Stimulated activated naive CD8-positive, alpha-beta T cell treated with anti-CD3 and anti-CD28 coated beads, Interleukin-15, Interleukin-2, amounts not matched to agents 100 ng/mL and 50 ng/mL, for 24 hours (primary cell): Measurements from ENCODE around the gene APLP2.

Experiments
- H3K27ac Mint-ChIP-seq: one replicate; pipeline ENCODE4 v1.8.0; 2021; ENCODE audit warnings: mild to moderate bottlenecking, mixed read lengths
- H3K27me3 Mint-ChIP-seq: one replicate; pipeline ENCODE4 v1.8.0; 2021; ENCODE audit warnings: mixed read lengths
- H3K36me3 Mint-ChIP-seq: one replicate; pipeline ENCODE4 v1.8.0; 2021; ENCODE audit warnings: low read depth, mixed read lengths
- H3K4me1 Mint-ChIP-seq: one replicate; pipeline ENCODE4 v1.8.0; 2021; ENCODE audit warnings: low read depth, mixed read lengths
- H3K4me3 Mint-ChIP-seq: one replicate; pipeline ENCODE4 v1.8.0; 2021; ENCODE audit warnings: mild to moderate bottlenecking, mixed read lengths
- H3K9me3 Mint-ChIP-seq: one replicate; pipeline ENCODE4 v1.8.0; 2021; ENCODE audit warnings: mixed read lengths

Gene APLP2

GRCh38 chr11:130042093-130042591, 27.6 kb upstream of the APLP2 start:
- no peaks in the 10 kb centered on the region for H3K9me3 Mint-ChIP-seq
- H3K27ac Mint-ChIP-seq, result no peak overlapping the region
- H3K36me3 Mint-ChIP-seq, result no peaks in the 10 kb centered on the region
- no peak overlapping the region for H3K4me3 Mint-ChIP-seq
- H3K27me3 Mint-ChIP-seq, result peaks cover 16% of the 10 kb centered on the region
- no peaks in the 10 kb centered on the region for H3K4me1 Mint-ChIP-seq

GRCh38 chr11:130043575-130043974, 26.1 kb upstream of the APLP2 start:
- peaks cover 16% of the 10 kb centered on the region for H3K27me3 Mint-ChIP-seq
- no peaks in the 10 kb centered on the region for H3K9me3 Mint-ChIP-seq
- H3K4me1 Mint-ChIP-seq, result no peaks in the 10 kb centered on the region
- H3K36me3 Mint-ChIP-seq, result no peaks in the 10 kb centered on the region
- H3K27ac Mint-ChIP-seq, result no peak overlapping the region
- H3K4me3 Mint-ChIP-seq, result no peak overlapping the region

- Mint-ChIP-seq H3K27ac (no peak overlapping the region), H3K36me3 (no peaks in the 10 kb centered on the region), H3K27me3 (peaks cover 13% of the 10 kb centered on the region), H3K9me3 (no peaks in the 10 kb centered on the region), H3K4me3 (no peak overlapping the region), H3K4me1 (no peaks in the 10 kb centered on the region)
These were observed 22.6 kb upstream of the APLP2 start for GRCh38 chr11:130047141-130047540.

GRCh38 chr11:130049328-130049771, 20.3 kb upstream of the APLP2 start:
- no peak overlapping the region for H3K27ac Mint-ChIP-seq
- no peaks in the 10 kb centered on the region for H3K27me3 Mint-ChIP-seq
- H3K36me3 Mint-ChIP-seq, result no peaks in the 10 kb centered on the region
- H3K9me3 Mint-ChIP-seq, result no peaks in the 10 kb centered on the region
- no peak overlapping the region for H3K4me3 Mint-ChIP-seq
- no peaks in the 10 kb centered on the region for H3K4me1 Mint-ChIP-seq

- Mint-ChIP-seq H3K9me3 (no peaks in the 10 kb centered on the region), H3K4me1 (no peaks in the 10 kb centered on the region), H3K27me3 (peaks cover 3% of the 10 kb centered on the region)
These were observed 19.4 kb upstream of the APLP2 start for GRCh38 chr11:130050257-130050656.

GRCh38 chr11:130051082-130051481, 18.6 kb upstream of the APLP2 start:
- Mint-ChIP-seq H3K4me3 (no peak overlapping the region), H3K4me1 (no peaks in the 10 kb centered on the region), H3K36me3 (no peaks in the 10 kb centered on the region), H3K27me3 (peaks cover 3% of the 10 kb centered on the region), H3K27ac (no peak overlapping the region), H3K9me3 (no peaks in the 10 kb centered on the region)

More at GRCh38 chr11:130050257-130050656, 19.4 kb upstream of the APLP2 start:
- Mint-ChIP-seq H3K36me3 (no peaks in the 10 kb centered on the region), H3K4me3 (no peak overlapping the region), H3K27ac (no peak overlapping the region)

GRCh38 chr11:130052567-130052966, 17.1 kb upstream of the APLP2 start:
- no peaks in the 10 kb centered on the region for H3K9me3 Mint-ChIP-seq
- H3K4me1 Mint-ChIP-seq, result no peaks in the 10 kb centered on the region
- H3K27me3 Mint-ChIP-seq, result peaks cover 3% of the 10 kb centered on the region
- H3K4me3 Mint-ChIP-seq, result no peak overlapping the region
- H3K36me3 Mint-ChIP-seq, result no peaks in the 10 kb centered on the region
- H3K27ac Mint-ChIP-seq, result no peak overlapping the region

GRCh38 chr11:130054966-130055365, 14.7 kb upstream of the APLP2 start:
- no peaks in the 10 kb centered on the region for H3K4me1 Mint-ChIP-seq
- peaks cover 7% of the 10 kb centered on the region for H3K27me3 Mint-ChIP-seq
- no peak overlapping the region for H3K27ac Mint-ChIP-seq
- no peak overlapping the region for H3K4me3 Mint-ChIP-seq
- H3K36me3 Mint-ChIP-seq, result no peaks in the 10 kb centered on the region
- no peaks in the 10 kb centered on the region for H3K9me3 Mint-ChIP-seq

- no peak overlapping the region for H3K27ac Mint-ChIP-seq
- H3K27me3 Mint-ChIP-seq, result peaks cover 13% of the 10 kb centered on the region
- H3K4me3 Mint-ChIP-seq, result no peak overlapping the region
- H3K4me1 Mint-ChIP-seq, result no peaks in the 10 kb centered on the region
- H3K9me3 Mint-ChIP-seq, result no peaks in the 10 kb centered on the region
- H3K36me3 Mint-ChIP-seq, result no peaks in the 10 kb centered on the region
These were observed 14.1 kb upstream of the APLP2 start for GRCh38 chr11:130055617-130056016.

GRCh38 chr11:130061017-130061416, 8.7 kb upstream of the APLP2 start:
- H3K27ac Mint-ChIP-seq, result no peak overlapping the region
- no peaks in the 10 kb centered on the region for H3K36me3 Mint-ChIP-seq
- H3K4me1 Mint-ChIP-seq, result no peaks in the 10 kb centered on the region
- no peak overlapping the region for H3K4me3 Mint-ChIP-seq
- no peaks in the 10 kb centered on the region for H3K9me3 Mint-ChIP-seq
- peaks cover 28% of the 10 kb centered on the region for H3K27me3 Mint-ChIP-seq

- H3K36me3 Mint-ChIP-seq, result no peaks in the 10 kb centered on the region
These were observed 7.7 kb upstream of the APLP2 start for GRCh38 chr11:130062026-130062425.

GRCh38 chr11:130063451-130063850, 6.2 kb upstream of the APLP2 start:
- H3K27me3 Mint-ChIP-seq, result peaks cover 28% of the 10 kb centered on the region
- no peak overlapping the region for H3K4me3 Mint-ChIP-seq
- H3K36me3 Mint-ChIP-seq, result no peaks in the 10 kb centered on the region
- no peaks in the 10 kb centered on the region for H3K9me3 Mint-ChIP-seq
- H3K27ac Mint-ChIP-seq, result no peak overlapping the region
- peaks cover 3% of the 10 kb centered on the region for H3K4me1 Mint-ChIP-seq

More at GRCh38 chr11:130062026-130062425, 7.7 kb upstream of the APLP2 start:
- no peak overlapping the region for H3K4me3 Mint-ChIP-seq
- H3K27ac Mint-ChIP-seq, result no peak overlapping the region
- no peaks in the 10 kb centered on the region for H3K4me1 Mint-ChIP-seq
- H3K9me3 Mint-ChIP-seq, result no peaks in the 10 kb centered on the region
- peaks cover 28% of the 10 kb centered on the region for H3K27me3 Mint-ChIP-seq

- no peaks in the 10 kb centered on the region for H3K36me3 Mint-ChIP-seq
- H3K4me3 Mint-ChIP-seq, result no peak overlapping the region
- H3K27ac Mint-ChIP-seq, result no peak overlapping the region
- H3K9me3 Mint-ChIP-seq, result no peaks in the 10 kb centered on the region
- H3K4me1 Mint-ChIP-seq, result peaks cover 11% of the 10 kb centered on the region
- H3K27me3 Mint-ChIP-seq, result peaks cover 27% of the 10 kb centered on the region
These were observed 5.1 kb upstream of the APLP2 start for GRCh38 chr11:130064596-130064995.

- Mint-ChIP-seq H3K4me3 (no peak overlapping the region), H3K9me3 (no peaks in the 10 kb centered on the region), H3K27ac (no peak overlapping the region), H3K36me3 (no peaks in the 10 kb centered on the region), H3K27me3 (peaks cover 21% of the 10 kb centered on the region), H3K4me1 (peaks cover 20% of the 10 kb centered on the region)
These were observed 3.4 kb upstream of the APLP2 start for GRCh38 chr11:130066338-130066737.

- Mint-ChIP-seq H3K4me3 (peak overlapping the region; percentile 86), H3K9me3 (no peaks in the 10 kb centered on the region), H3K27me3 (peaks cover 22% of the 10 kb centered on the region), H3K36me3 (no peaks in the 10 kb centered on the region), H3K27ac (peak overlapping the region; percentile 60), H3K4me1 (peaks cover 30% of the 10 kb centered on the region)
These were observed 1.1 kb upstream of the APLP2 start for GRCh38 chr11:130068546-130068985.

- peak overlapping the region; percentile 60 for H3K27ac Mint-ChIP-seq
- no peaks in the 10 kb centered on the region for H3K9me3 Mint-ChIP-seq
- H3K36me3 Mint-ChIP-seq, result no peaks in the 10 kb centered on the region
- peaks cover 17% of the 10 kb centered on the region for H3K27me3 Mint-ChIP-seq
- H3K4me1 Mint-ChIP-seq, result peaks cover 30% of the 10 kb centered on the region
- peak overlapping the region; percentile 86 for H3K4me3 Mint-ChIP-seq
These were observed 572 bp upstream of the APLP2 start for GRCh38 chr11:130068986-130069658.
